ENCODE data around the gene CSMD2.

CSMD2 gene

DNA sequence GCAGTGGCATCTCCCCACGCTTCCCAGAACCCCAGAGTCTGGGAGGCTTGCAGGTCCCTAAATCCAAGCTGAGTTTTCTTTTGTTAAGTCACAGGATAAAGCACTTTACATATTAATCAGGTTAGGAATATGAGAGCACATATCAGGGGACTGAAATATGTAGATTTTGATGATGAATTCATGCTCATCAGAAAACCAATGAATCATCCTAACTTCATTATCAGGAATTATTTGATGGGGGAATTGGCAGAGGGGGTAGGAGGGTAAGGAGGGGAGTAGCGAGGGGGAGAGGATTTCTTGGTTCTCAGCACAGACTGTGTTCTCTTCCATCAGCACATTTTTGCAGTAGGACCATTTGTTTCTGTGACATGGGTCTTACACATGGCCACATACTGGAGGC lies 269.1 kb downstream of the CSMD2 start:
- no peak for DNase-seq

DNA sequence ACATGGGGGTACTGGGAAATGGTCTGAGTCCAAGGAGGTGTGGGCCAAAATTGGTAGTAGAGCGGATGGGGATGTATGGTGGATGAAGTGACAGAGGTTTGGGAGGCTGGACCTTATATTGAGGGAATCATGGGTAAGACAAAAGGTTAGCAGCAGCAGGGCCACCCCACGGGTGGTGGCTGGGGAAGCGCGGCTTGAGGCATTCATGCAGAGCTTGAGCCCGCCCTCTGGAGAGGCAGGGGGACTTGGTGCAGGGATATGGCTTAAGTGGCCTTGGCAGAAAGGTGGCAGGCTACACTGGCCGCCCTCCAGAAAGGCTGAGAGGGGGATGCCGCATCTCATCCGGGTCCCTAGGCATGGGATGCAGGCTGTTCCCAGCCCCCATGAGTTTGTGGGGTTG lies 269.6 kb downstream of the CSMD2 start:
- DNase-seq = no peak

DNA sequence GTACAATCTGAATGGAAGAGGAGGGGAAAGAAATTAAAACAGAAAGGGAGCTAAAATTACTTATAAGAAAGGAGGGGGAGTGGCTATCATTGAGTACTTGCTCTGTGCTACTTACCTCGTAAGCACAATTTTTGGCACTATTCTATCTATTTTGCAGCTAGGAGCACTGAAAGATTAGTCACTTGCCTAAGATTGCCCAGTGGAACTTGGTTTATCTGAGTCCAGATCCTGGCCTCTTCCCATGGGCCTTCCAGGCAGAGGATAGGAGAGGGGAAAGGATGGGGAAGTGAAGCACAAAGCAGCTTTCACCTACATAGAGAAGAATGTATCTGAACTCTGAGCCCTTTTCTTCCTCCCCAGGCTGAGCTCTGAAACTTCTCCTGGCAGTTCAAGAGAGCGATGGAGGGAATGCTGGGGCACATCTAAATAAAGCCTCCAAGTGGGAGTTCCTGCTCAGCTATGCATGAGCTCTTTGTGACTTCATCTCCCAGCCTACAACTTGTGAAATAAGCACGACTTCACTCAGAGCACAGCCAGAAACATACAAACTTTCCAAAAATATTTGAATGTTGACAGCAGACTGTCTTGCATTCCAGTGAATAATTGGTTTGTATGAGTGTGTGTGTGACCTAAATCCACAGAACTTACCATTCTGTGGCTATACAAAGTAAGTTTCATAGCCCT lies 271.7 kb downstream of the CSMD2 start:
- DNase-seq = no peak

DNA sequence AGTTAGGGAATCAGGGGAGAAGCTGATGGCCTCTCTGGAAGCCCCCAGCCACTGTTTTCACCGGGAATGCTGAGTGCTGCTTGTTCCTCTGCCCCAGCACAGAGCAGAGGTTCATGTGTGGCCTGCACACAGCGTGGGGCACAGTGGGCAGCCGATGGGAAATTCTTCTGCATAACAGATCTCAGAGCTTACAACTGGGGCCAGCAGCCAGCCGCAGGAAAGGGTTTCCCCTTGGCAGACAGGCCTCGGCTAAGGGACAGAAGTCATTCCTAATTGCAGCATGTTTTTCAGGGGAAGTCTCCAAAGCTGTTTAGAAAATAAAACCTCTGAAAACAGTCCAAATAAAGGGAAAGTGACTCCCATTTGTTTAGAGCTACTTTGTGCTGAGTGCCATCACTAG lies 278.5 kb downstream of the CSMD2 start:
- no peak for DNase-seq

DNA sequence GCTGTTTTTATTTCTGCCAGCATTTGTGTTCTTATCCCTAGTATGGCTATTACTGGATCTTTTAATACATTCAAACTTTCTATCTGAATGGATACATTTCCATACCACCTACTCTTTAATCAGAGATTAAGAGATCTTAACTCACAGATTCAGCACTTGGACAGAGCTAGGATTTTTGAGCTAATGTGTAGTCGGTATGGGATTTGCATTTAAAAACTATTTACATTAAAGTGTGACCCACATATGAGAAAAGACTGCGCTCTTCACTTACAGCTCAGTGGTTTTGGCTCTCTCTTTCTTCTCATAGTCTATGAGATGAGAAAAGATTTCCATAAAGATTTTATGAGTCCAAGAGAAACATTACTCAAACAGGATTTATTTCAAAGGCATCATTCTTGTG lies 284.7 kb downstream of the CSMD2 start:
- no peak for DNase-seq

DNA sequence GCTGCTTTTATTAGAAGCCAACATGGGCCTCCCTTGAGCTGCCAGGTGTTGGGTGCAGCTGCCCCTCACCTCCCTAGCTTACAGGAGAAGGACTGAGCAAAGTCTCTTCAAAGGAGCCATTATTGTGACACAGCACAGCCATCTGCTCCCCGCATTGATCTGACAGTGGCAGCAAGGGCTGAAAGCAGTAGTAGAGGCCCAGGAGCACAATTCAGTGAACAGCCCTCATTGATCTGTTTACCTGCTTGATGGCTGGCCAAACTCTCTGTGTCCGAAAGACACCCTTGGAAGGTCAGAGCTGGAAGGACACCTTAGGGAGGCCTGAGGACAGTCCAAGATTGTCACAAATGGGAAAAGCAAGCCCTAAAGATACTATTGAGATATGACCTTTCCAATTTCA lies 286.6 kb downstream of the CSMD2 start:
- DNase-seq = no peak

DNA sequence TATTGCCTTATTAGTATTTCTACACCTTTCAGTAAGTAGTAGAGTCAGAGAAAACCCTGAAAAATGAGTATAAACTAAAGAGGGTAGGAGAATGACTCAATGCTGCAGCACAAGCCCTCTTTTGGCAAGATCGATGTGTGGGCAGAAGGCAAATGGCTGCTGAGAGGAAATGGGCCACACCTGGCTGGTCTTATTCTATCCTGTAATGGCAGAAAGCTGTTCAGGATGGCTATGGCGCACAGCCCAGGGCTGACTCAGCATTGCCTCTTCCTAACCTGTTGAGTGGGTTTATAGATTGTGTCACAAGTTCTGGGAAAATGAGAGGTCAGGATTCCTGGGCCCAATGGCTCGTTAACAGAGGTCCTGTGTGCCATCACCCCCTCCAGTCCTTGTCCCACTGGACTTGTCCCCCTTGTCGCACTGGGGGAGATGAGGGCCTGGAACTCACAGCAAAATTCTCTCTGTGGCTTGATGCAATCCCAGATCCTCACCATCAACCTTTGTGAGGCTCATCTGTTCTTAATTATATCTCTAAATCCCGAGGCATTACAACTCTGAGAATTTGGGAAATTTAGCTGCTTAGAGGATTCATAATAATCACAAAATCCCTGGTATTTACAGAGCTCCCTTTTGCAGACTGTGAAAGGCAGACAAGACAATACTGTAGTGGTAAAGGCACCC lies 287.9 kb downstream of the CSMD2 start:
- DNase-seq = no peak

DNA sequence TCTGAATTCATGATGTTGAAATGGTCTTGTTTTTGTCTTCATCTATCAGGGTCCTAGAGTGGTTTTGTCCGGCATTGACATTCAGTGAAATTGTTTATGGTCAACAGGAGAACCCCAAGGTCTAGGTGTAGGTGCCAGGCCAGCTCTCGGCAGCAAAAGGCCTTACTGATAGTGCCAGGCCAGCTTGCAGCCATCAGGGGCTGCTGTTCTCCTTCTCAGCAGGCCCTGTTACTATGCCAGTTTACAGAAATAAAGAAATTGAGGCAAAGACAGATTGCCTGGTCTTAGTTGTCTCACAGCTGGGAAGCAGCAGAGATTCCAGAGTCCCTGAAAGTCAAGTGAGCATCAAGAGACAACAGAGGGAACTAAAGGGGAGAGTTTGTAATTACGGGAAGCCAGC lies 289.2 kb downstream of the CSMD2 start:
- no peak for DNase-seq

DNA sequence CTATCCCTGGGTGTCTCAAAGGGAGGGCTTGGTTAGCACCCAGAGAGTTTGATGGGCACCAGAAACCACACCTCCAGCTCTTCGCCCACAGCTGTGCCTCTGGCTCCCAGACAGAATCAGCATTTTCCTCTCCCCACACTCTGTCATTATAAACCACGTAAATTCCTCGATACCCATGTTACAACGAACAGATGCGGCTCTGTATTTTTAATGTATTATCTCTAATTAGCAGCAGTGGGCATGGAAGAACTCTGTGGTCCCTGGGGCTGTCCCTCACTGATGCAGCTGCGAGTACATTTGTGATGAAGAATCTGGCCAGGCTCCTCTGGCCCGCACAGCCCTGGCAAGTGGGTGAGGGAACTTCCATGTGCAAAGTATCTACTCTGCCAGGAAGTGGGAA lies 290.4 kb downstream of the CSMD2 start:
- no peak for DNase-seq

DNA sequence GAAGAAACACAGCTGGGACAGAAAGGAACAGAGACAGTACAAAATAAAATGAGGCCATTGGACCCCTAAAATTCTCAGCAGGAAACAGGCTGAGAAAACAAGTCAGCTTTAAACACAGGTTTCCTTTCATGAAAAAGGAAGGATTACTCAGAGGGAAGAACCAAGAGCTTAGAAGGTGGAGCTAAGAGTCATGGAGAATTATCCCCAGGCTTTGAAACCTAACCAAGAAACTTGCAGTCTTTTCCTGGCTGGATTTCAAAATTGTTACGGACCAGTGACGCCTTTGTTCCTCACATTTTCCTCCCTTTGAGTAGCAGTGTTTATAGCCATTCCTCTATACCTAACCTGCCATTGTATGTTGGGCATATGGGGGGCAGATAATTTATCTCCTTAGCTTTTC lies 292.3 kb downstream of the CSMD2 start:
- no peak for DNase-seq

DNA sequence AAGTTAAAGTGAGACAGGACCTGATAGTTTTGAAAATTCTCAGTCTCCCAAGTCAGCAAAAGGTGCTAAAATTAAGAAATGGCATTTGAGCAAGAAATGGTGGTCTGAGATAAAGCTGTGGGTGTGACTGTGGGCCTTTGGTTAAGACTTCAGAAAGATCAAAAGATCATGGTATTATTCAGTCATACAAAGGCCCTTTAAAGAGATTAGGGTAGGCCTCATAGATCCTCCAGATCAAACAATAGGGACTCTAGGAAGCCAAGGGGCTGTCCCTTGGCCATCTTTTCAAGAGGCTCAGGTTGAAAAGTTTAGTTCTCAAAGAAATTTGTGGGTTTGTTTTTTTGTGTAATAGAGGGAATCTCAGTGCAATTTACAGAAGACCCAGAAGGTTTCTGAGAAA lies 292.8 kb downstream of the CSMD2 start:
- no peak for DNase-seq

DNA sequence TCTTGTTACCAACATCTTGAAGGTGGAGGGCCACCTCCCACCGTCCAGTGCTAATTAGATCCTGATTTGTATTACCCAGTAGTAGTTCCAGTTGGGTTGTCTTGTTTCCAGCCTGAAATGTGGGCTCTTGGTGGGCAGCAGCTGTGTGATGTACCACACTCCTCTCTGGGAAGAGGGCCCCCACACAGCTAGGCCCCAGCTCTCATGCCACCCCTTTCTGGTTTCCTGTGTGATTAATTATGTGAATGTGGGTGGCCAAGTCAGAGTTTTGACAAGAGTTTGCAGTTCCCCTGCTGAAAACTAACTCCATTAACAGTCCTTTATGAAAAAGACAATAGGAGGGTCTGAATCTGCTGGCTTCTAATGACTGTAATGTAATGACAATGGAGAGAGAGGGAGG lies 297.3 kb downstream of the CSMD2 start:
- DNase-seq = no peak

DNA sequence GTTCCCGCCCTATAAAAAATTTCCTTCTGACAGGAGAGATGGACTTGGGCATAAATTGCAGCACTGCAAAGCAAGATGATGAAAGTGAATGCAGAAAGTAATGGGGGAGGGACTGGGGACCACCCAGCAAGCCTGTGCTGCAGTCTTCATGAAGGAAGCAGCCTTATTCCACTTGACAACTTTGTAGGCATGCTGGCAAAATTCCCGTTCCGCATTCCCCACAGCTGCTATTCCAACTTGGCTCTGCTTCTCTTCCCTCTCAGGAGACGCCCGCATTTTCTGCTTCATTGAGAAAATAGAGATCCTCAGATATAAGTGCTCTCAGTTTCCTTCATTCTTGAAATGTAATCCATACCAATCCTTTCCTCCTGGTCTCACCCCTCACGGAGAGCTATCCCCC lies 298.7 kb downstream of the CSMD2 start:
- DNase-seq = no peak

DNA sequence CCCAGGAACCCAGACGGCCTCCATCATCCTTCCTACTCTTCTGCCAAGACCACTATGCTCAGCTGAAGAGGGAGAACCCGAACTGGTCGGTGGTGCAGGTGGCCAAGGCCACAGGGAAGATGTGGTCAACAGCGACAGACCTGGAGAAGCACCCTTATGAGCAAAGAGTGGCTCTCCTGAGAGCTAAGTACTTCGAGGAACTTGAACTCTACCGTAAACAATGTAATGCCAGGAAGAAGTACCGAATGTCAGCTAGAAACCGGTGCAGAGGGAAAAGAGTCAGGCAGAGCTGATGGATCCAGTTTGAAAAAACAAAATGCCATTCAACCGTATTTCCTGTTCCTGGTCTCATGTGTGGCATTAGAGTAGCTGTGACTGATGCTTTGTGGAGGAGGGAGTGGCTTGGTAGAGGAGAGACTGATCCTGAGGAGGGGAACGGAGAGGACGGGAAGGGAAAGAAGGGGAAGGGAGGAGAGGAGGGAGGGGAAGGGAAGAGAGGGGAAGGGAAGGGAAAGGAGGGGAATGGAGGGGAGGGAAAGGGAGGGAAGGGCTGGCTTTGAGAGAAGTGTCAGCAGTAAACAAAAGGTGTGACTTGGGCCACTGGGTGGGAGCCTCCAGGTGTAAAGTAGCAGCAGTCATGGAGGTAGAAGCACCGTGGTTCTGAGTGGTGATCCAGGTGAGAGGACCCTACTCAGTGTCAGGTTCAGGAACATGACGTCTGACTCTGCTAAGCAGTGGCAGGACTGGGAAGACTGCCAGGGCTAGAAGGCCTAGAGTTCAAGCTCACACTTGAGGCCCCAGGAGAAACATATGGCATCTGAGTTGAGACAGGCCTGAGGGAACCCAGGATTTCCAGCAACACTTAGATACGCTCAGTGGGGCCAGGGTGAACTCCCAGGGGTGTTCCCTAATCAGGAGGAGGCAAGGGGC lies 300.3 kb downstream of the CSMD2 start:
- DNase-seq = no peak

DNA sequence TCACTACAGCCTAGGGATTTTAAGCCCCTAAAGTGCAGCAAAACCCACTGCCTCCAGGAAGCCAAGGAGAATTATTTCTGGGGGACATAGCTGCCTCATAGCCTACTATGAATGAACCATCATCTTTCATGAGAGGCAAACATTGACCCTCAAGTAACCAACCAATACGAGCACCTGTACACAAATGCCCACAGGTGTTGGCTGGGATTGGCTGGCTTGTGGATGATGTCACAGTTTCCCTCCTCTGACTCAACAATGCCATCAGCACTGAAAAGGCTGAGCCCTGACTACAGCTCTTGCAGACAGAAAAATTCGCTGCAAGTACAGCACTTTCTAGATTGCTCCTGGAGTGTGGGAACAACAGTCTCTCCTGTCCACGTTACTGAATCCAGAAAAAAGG lies 301.3 kb downstream of the CSMD2 start, which contains the start of gene HMGB4:
HMGB4 (plus strand) TSS at position 301 of the 400 bp plus-strand sequence. CDS start 113 bp downstream, outside the sequence.
- DNase-seq = no peak

DNA sequence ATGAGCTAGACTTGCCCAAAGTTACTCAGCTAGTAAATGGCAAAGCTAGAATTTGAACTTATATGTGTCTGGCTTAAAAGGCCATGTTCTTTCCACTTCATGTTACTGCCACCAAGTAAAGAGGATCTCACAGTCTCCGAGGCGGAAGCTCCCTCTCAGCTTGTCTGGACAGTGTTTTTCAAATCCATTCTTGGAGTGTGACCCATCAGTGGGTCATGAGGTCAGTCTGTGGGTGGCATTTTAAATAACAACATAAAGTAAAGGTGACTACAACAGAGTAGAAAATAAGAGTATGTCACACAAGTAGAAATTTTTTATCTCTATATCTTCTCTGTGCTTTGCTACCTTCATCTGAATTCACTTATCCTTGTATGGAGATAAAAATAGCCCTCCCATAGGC lies 304.4 kb downstream of the CSMD2 start:
- DNase-seq = no peak

DNA sequence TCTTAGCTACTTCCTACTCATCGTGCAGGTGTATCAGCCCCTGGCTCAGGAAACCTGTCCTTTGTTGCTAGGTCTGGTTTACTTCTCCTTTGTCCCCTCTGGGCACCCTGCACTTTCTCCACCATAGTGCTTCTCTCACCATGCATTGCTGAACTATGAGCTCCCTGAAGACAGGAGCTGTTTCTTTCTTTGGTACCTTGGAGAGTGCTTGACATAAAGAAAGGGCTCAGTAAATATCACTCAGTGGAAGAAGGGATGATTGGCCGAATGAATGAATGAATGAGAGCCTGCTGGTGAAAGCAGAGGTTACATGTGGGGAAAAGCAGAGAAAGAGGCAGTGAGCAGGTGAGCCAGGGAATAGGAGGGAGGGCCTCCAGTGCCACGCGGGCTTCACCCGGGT lies 310.9 kb downstream of the CSMD2 start:
- DNase-seq = no peak

DNA sequence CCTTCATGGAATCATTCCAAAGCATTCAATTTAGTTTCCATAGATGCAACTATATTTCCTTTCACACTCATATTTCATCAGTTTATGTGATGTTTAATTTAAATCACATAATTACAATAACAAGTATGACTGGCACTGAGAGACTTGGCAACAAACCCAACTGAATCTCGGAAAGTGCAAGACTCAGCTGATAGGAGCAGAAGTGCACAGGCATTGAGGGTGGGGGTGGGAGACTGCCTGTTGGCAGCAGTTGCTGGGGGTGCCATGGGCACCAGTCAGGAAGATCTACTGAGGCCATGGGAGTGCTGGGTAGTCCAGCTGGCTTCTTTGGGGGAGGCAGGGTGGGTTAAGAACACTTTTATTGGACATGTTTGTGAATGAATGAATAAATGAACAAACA lies 311.6 kb downstream of the CSMD2 start:
- DNase-seq = no peak

DNA sequence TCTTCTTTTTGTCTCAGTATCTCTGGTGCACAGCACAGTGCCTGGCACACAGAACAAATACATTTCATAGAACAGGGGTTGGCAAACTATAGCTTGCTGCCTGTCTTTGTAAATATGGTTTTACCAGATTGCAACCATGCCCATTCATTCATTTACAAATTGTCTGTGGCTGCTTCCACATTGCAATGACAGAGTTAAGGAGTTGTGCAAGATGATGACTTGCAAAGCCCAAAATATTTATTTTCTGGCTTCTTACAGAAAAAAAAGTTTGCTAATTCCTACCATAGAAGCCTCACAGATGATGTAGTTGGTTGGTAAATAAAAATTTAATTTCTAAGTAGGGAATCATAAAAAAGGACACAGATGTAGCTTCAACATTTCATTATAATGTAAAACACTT lies 312.3 kb downstream of the CSMD2 start:
- no peak for DNase-seq

DNA sequence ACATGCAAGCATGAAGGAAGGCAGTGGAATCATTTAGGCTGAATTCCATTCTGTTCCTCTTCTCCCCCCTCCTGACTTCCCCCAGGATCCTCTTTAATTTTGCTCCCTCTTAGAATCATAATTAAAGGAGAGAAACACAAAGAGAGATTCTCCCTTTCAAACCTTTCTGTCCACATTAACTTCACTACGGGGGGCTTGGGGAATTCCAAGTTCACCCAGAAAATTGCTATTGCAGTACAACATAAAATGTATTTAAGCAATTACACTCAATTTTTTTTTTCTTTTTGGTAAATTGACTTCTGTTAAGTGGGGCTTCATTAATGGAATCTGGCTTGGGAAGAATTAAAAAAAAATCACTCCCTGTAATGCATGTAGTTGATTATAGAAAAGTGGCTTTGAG lies 314.5 kb downstream of the CSMD2 start:
- no peak for DNase-seq

DNA sequence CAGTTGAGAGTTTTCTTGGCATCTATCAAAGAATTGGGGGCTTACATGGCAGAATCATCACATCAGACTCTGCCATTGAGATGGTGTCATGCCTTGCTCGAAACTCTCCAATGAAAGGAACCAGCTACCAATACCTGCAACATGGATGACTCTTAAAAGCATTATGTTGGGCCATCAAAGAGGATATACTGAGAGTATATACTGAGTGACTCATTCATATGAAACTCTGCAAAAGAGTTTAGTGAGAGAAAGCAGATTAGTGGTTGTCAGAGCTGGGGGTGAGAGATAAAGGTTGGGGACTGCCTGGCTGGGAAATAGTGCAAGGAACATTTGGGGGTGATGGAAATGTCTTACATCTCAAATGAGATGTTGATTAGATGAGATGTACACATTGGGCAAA lies 315.8 kb downstream of the CSMD2 start:
- DNase-seq = no peak

DNA sequence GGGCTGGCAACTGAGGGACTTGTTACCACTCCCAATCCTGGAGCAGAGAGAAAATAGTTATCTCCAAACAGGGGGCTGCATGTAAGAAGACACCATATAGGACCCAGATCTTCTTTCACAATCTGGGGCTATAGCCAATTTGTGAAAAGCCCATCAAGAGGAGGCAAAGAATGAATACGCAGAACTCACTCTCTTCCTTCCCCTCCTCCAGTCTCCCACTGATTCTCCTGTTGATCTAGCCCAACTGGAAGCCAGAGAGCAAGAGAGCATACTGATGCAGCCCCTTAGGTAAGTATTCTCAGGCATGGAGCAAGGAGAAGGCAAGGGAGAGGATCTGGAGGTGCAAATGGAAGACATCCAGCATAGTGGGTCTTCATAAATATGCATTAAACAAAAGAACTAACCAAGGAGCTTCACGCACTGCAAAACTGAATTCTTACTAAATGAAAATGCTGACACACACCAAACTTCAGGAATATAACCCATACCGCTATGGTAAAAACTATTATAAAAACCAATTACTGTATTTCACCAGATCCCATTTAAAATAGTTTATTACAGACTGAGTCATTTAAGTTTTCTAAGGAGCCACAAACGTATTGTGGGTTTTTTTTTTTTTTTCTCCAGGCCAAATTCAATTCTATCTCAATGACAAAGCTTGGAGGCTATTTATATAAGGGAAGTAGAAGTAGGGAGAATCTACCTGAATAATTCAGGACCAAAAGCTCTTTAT lies 316.7 kb downstream of the CSMD2 start:
- DNase-seq = no peak

DNA sequence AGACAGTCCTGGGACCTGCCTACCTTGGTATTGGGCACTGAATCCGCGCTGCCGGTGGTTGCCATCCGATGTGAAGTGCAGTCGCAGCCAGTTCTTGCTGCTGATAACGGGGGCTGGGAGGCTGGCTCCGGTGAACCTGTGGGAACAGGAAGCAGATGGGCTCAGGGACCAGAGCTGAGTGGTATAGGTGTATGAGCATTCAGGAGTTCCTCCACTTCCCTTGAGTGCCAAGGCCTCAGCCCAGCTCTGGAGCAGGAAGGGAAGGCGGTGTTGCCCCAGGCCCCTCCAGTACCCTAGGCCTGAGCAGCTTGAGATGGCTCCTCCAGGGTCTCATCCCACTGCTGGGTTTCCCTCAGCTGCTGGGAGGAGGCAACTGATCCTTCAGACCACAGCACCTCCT lies 318.2 kb downstream of the CSMD2 start:
- DNase-seq = no peak

Measured in stimulated activated CD4-positive, alpha-beta T cell treated with anti-CD3 and anti-CD28 coated beads, Interleukin-2, amount 100 ng/mL, for 48 hours (primary cell).